Transverse colon (tissue), 4 donors: Measurements from ENCODE around the gene RNF6.

Experiments used
- POLR2A ChIP-seq: fragments of 450-650 bp; IDR thresholded peaks from one replicate; pipeline ENCODE4 v1.6.1; 2016; ENCODE audit warnings: antibody characterized with exemption, mild to moderate bottlenecking, moderate library complexity
- POLR2AphosphoS5 ChIP-seq, 3 donors: sonication (generic); formaldehyde crosslinking; IDR thresholded peaks; one replicate each; pipeline ENCODE4 v1.6.1; 2016; ENCODE audit warnings: antibody characterized with exemption in 3 of 3
- TF ChIP-seq, protein P1 (sequence below), 5 experiments: fragments of 200-600 bp in 3 of 5; fragments of 450-650 bp in 2 of 5; sonication (generic) in 3 of 5; IDR thresholded peaks; 1 replicate in 2 of 5; 2 replicates in 3 of 5; pipeline ENCODE4 v1.5.1; 2016 to 2017; ENCODE audit warnings: antibody characterized with exemption in 5 of 5, inconsistent platforms in 3 of 5, mild to moderate bottlenecking in 2 of 5, moderate library complexity in 1 of 5

DNA sequence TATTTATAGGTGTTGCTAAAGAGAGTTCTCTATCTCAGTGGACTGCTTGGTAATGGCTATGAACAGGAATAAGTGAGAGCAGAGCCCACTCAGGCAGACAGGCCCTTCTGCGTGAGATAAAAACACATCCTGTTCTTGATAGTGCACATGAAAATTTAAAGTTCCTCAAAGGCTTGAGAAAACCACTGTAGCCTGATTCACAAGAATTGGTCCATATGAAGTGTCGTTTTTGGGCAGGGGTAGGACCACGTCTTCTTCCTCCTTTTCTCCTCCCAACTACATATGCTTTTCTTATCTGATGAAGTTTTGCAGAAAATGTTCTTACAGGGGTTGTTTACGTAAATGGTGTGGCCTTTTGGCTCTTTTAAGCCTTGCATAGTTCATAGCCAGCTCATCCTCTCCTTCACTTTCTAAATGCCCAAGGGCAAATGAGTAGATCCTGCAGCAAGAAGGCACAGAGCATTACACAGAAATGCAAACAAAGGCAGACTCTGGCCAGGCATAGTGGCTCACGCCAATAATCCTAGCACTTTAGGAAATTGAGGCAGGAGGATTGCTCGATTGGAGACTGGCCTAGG is 53.8 kb downstream of the RNF6 start:
- TF ChIP-seq, protein P1, sequence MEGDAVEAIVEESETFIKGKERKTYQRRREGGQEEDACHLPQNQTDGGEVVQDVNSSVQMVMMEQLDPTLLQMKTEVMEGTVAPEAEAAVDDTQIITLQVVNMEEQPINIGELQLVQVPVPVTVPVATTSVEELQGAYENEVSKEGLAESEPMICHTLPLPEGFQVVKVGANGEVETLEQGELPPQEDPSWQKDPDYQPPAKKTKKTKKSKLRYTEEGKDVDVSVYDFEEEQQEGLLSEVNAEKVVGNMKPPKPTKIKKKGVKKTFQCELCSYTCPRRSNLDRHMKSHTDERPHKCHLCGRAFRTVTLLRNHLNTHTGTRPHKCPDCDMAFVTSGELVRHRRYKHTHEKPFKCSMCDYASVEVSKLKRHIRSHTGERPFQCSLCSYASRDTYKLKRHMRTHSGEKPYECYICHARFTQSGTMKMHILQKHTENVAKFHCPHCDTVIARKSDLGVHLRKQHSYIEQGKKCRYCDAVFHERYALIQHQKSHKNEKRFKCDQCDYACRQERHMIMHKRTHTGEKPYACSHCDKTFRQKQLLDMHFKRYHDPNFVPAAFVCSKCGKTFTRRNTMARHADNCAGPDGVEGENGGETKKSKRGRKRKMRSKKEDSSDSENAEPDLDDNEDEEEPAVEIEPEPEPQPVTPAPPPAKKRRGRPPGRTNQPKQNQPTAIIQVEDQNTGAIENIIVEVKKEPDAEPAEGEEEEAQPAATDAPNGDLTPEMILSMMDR (IDR thresholded peaks at IDR 0.05), result no peak
- no peak for TF ChIP-seq POLR2A
- no peak for TF ChIP-seq POLR2AphosphoS5 (IDR thresholded peaks at IDR 0.05)
